ENCODE measurements around the gene SMIM38. TPM values are rescaled to one million over a fixed set of nuclear protein-coding genes. Genes with fewer than 3 reads are reported as not detected.

The SMIM38 gene
- total RNA-seq, 1 experiment from 2014 or later, result 0.09 TPM

- no peak overlapping the region for H2BK120ac ChIP-seq (ENCODE audit: low read depth, low read length, poor library complexity, severe bottlenecking)
- no peak overlapping the region for H2BK20ac ChIP-seq (ENCODE audit: low read depth, low read length, poor library complexity, severe bottlenecking)
- H2BK5ac ChIP-seq (ENCODE audit: insufficient read length, low read length), result no peak overlapping the region
- no peak overlapping the region for H2AK5ac ChIP-seq (ENCODE audit: insufficient read length, low read length)
- no peaks in the 10 kb centered on the region for H3K27me3 ChIP-seq (ENCODE audit: insufficient read depth, low read length)
- H4K8ac ChIP-seq (replicated peaks; ENCODE audit: insufficient read length, low read depth, low read length), result no peak overlapping the region
- WGBS (ENCODE audit: extremely low coverage, insufficient read length, low lambda C conversion rate), result 100% methylated on average over 2 of the region's 5 CpGs
- no peak overlapping the region for H3T11ph ChIP-seq (ENCODE audit: low read length)
- no peak overlapping the region for H4K5ac ChIP-seq (ENCODE audit: insufficient read length, low read depth, low read length)
- H3K4ac ChIP-seq (ENCODE audit: low read depth, low read length), result no peak overlapping the region
- Mint-ChIP-seq H3K27ac (no peak overlapping the region), H3K36me3 (ENCODE audit: insufficient read depth in 1 of 3, low read depth in 3 of 3) (peaks cover 0 to 7% (median 6%) of the 10 kb centered on the region in 3 experiments; a peak in 2 of 7 replicates), H3K4me3 (no peak overlapping the region), H3K27me3 (ENCODE audit: low read depth) (peaks cover 2% of the 10 kb centered on the region; the same call in 1 of the 2 replicates), H3K9me3 (peaks cover 8 to 10% of the 10 kb centered on the region in 2 experiments; a peak in 4 of 5 replicates), H3K4me1 (peaks cover 8 to 11% of the 10 kb centered on the region in 2 experiments; a peak in 3 of 4 replicates)
- no peaks in the 10 kb centered on the region for H3K9me3 ChIP-seq (ENCODE audit: control insufficient read depth, low read depth, low read length)
- no peak overlapping the region for H3K4me2 ChIP-seq (ENCODE audit: insufficient read depth, insufficient read length, low read length)
- H2BK15ac ChIP-seq (ENCODE audit: low read depth, low read length), result no peak overlapping the region
- H3K23me2 ChIP-seq (ENCODE audit: insufficient read length, low read depth, low read length, poor library complexity, severe bottlenecking), result no peaks in the 10 kb centered on the region
- no peak overlapping the region for H3K23ac ChIP-seq (ENCODE audit: insufficient read length, low read depth, low read length)
- TF ChIP-seq CTCF (conservative IDR thresholded peaks at IDR 0.05), result no peak
- no peak overlapping the region for H3K56ac ChIP-seq (ENCODE audit: insufficient read length, low read depth, low read length)
- no peak overlapping the region for H3K9ac ChIP-seq (ENCODE audit: extremely low read depth, insufficient read length, low read length)
- H3K14ac ChIP-seq (ENCODE audit: insufficient read depth, low read length), result no peak overlapping the region
- no peaks in the 10 kb centered on the region for H3K4me1 ChIP-seq (ENCODE audit: insufficient read depth, low read length)
- H3K27ac ChIP-seq (ENCODE audit: insufficient read length, low read depth, low read length), result no peak overlapping the region
- H4K91ac ChIP-seq (ENCODE audit: insufficient read length, low read depth, low read length), result no peak overlapping the region
- no peak for DNase-seq
- H2AFZ ChIP-seq (ENCODE audit: low read length), result no peak overlapping the region
- H3K79me1 ChIP-seq (ENCODE audit: insufficient read depth, low read depth, low read length, poor library complexity, severe bottlenecking), result no peaks in the 10 kb centered on the region
- no peaks in the 10 kb centered on the region for H3K79me2 ChIP-seq (ENCODE audit: insufficient read depth, low read length)
- H3K18ac ChIP-seq (ENCODE audit: insufficient read length, low read depth, low read length), result no peak overlapping the region
- no peak overlapping the region for H2BK12ac ChIP-seq (ENCODE audit: insufficient read length, low read depth, low read length)
- H4K20me1 ChIP-seq (ENCODE audit: control insufficient read depth, insufficient read depth, insufficient read length), result no peaks in the 10 kb centered on the region
These were observed 43.3 kb downstream of the SMIM38 start for GRCh38 chr11:69198891-69199582.

Measured in H9 (cell line).